Adrenal gland (tissue), 5 donors: Measurements from ENCODE around the gene CYS1.

Source experiments
- CTCF ChIP-seq, 6 experiments: fragments of 450-650 bp in 4 of 6; fragments of 200-600 bp in 2 of 6; sonication (generic) in 1 of 6; IDR thresholded peaks; 1 replicate in 5 of 6; 2 replicates in 1 of 6; pipeline versions ENCODE4 v1.5.1 to v1.8.0; 2016 to 2021; ENCODE audit warnings: antibody characterized with exemption in 6 of 6, mild to moderate bottlenecking in 2 of 6, moderate library complexity in 1 of 6
- POLR2A ChIP-seq, 2 donors: fragments of 450-650 bp; IDR thresholded peaks; one replicate each; pipeline ENCODE4 v1.6.1; 2017; ENCODE audit warnings: antibody characterized with exemption in 2 of 2, mild to moderate bottlenecking in 2 of 2, moderate library complexity in 1 of 2
- donor health status: DM: no; HTN: no; CAD: no.

DNA sequence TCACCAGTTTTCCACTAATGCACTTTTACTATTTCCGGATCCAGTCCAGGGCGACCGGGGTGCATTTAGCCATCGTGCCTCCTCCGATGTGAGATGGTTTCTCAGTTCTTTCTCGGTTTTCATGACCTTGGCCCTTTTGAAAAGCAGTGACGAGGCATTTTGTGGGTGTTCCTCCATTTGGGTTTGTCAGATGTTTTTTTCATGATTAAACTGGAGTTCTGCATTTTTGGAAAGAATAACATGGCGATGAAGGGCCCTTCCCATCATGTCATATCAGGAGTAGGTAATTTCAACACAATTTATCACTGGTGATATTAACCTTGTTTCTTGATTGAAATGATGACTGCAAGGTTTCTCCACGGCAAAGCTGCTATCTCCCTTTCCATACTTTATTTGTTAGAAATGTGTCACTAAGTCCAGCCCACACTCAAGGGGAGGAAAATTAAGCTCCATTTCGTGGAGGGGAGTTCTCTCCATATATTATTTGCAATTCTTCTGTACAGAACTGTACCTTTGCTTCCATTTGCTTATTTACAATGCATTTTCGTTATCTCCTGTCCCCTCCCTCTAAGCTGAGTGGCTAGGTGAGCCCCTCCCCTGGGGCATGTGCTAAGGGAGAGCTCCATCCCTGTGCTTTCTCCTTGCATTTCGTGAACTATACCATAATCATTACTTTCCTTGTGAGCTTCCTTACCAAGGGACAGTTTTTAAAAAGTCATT lies 45.7 kb downstream of the CYS1 start:
- no peak for TF ChIP-seq CTCF (IDR thresholded peaks at IDR 0.05)
- no peak for TF ChIP-seq POLR2A (IDR thresholded peaks at IDR 0.05)
